Activated T-helper 9 cell treated with anti-CD3 and anti-CD28 coated beads, Interleukin-2, amount 50 U/mL, for 16 hours (primary cell): Measurements from ENCODE around the gene TRPM4.
"Not testable (repeated sequence)": the region's sequence is repeated elsewhere in the genome, so short reads cannot be mapped to it uniquely, and the experiment has no call there.

Source experiments
- DNase-seq: peaks from one replicate; pipeline ENCODE4 v3.0.0-alpha.2; 2020; ENCODE audit warnings: low read depth

The TRPM4 gene

GRCh38 chr19:49127225-49127624 is 30.4 kb upstream of the TRPM4 start:
- not testable (repeated sequence) for DNase-seq

GRCh38 chr19:49127674-49128544 is 29.7 kb upstream of the TRPM4 start:
- peak; percentile 91 for DNase-seq

DNA sequence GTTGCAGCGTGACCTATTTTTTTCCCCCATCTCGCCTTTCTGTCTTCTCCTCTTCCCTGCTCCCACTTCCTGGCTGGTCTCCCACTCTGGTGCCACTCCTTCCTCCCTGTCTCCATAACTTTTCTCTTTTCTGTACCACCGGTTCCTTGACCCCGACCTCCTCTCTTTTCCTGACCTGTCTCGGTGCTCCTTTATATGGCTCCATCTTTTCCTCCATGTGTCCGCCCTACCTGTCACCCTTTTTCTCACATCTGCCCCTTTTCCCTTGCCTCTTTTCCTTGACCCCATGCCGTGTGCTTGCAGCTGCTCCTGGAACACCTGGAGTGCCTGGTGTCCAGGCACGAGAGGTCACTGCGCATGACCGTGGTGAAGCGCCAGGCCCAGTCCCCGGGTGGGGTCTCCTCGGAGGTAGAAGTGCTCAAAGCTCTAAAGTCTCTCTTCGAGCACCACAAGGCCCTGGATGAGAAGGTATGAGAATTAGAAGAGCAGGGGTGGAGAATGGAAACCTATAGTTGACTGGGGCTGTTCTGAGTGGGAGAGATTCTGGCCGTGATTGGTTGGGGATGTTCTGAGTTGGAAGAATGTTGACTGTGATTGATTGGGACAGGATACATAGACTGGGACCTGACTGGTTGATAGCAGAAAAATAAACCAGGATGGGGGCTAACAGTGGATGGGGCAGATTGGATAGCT is 28.9 kb upstream of the TRPM4 start:
- DNase-seq, result no peak

GRCh38 chr19:49129238-49129583 is 28.4 kb upstream of the TRPM4 start:
- DNase-seq, result no peak

GRCh38 chr19:49130325-49130724 is 27.3 kb upstream of the TRPM4 start:
- no peak for DNase-seq

DNA sequence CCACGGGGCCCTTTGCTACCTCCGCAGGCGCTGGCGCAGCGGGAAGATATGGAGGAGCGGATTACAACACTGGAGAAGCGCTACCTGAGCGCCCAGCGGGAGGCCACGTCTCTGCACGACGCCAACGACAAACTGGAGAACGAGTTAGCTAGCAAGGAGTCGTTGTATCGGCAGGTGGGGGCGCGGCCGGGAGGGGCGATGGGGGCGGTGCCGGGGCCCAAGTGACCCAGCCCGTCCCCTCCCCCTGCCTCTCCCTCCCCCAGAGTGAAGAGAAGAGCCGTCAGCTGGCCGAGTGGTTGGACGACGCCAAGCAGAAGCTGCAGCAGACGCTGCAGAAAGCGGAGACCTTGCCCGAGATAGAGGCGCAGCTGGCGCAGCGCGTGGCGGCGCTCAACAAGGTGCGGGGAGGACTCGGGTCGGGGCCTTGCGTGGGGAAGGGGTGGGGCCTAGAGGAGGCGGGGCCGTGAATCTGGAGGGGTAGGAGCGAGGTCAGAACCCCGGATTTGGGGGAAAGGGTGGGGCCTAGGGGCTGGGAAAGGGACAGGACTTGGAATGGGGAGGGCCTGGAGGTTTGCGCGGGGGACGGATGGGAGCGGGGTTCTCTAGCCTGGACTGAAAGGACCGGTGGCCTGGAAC is 24.5 kb upstream of the TRPM4 start:
- no peak for DNase-seq

- DNase-seq, result peak; percentile 21
Observed at GRCh38 chr19:49133621-49134454, 23.8 kb upstream of the TRPM4 start.

GRCh38 chr19:49135686-49136085 is 21.9 kb upstream of the TRPM4 start:
- DNase-seq, result no peak

GRCh38 chr19:49136771-49137171 is 20.8 kb upstream of the TRPM4 start:
- DNase-seq, result no peak

- no peak for DNase-seq
Observed at GRCh38 chr19:49140951-49141350, 16.6 kb upstream of the TRPM4 start.

DNA sequence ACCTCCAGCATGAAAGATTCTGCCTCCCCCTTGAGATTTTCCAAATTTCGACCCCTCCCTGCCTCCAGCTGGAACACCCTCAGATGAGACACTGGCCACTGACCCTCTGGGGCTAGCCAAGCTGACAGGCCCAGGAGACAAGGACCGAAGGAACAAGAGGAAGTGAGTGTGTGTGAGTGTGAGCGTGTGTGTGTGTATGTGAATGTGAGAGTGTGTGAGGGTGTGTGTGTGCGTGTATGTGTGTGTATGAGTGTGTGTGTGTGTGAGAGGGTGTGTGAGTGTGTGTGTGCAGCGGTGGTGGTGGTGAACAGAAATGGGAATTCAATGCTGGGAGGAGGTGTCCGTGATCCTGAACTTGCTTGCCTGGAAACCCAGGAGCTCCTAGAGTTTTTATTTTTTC is 16.2 kb upstream of the TRPM4 start:
- DNase-seq, result no peak

DNA sequence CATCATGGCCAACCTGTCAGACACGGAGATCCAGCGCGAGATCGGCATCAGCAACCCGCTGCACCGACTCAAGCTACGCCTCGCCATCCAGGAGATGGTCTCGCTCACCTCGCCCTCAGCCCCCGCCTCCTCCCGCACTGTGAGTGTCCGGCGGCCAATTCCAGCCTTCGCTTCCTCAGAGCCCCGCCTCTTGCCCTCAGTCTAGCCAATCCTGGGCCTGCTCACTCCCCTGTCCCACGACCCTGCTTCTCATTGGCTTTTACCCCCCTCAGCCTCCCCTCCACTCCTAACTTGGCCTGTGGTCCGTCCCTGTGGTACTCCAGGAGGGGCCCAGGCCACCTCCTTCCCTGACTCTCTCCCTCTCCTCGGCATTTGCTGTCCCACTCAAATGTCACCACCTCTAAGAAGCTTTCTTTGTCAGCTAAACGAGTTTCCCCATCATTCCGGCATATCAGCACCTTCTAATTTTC is 14.7 kb upstream of the TRPM4 start:
- DNase-seq, result peak; percentile 44

DNA sequence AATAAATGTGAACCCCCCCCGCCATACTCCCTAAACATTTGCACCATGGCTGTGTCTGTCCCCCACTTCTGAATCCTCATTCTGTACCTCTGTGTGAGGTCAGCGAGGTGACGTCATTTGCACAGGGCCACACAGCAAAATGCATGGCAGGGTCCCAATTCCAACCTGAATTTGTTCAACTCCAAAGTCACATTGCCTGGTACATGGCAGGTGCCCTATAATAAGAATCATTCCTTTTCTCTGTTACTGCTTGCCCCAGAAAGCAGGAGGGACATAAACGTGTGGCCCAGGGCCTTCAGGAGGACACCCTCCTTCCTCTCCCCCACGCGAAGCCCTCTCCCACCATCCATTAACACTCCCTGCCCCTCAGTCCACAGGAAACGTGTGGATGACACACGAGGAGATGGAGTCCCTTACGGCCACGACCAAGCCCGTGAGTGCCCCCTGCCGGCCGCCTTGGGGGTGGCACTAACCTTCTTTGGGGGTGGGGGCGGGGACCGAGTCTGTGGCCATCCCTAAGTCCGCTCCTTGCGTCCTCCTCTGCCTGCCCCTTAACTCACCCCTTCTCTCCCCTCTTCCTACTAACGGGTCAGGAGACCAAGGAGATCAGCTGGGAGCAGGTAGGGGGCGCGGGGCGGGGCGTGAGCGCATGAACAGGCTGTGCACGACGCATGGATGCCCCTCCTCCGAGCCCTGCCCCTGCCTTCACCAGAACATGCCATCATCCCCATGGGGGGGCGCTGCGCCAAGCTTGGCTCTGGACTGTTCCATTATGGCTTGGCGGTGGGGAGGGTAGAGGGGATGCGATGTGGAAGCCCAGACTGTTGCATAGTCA is 11.8 kb upstream of the TRPM4 start:
- peak; percentile 72 for DNase-seq

DNA sequence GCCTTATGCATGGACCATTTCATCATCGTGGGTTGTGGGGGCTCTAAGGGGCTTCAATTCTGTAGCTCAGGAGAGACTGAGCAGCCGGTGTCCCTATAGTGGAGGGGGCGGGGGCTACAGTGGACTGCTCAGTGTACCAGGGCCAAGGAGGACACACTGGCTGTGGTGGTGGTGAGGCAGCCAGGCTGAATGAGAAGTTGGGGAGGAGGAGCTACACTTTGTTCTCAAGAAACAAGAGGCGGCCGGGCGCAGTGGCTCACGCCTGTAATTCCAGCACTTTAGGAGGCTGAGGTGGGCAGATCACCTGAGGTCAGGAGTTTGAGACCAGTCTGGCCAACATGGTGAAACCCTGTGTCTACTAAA is 11.2 kb upstream of the TRPM4 start:
- DNase-seq, result not testable (repeated sequence)

DNA sequence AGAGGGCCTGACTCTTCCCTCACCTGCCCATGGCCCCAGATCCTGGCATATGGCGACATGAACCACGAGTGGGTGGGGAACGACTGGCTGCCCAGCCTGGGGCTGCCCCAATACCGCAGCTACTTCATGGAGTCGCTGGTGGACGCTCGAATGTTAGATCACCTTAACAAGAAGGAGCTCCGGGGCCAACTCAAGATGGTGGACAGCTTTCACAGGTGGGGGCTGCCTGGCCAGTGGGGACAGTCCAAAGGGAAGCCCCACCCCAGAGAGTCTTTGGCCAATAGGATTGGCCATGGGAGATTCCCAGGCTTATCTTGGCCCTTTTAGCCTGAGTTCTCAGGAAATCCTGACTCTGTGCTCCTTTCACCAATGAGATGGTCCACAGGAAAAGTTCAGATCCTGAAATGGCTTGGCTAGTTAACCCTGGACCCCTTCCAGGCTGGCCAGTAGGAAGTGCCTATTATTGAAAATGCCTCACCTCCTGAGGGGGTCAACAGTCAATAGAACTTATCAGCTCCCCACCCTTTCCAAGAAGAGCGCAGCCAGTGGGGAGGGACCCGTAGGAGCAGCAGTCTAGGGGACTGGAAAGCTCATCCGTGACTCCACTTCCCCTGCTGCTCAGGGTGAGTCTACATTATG is 9.4 kb upstream of the TRPM4 start:
- no peak for DNase-seq

- peak; percentile 66 for DNase-seq
Observed at GRCh38 chr19:49148784-49149651, 8.6 kb upstream of the TRPM4 start.

- DNase-seq, result no peak
Observed at GRCh38 chr19:49149652-49150105, 7.9 kb upstream of the TRPM4 start.

DNA sequence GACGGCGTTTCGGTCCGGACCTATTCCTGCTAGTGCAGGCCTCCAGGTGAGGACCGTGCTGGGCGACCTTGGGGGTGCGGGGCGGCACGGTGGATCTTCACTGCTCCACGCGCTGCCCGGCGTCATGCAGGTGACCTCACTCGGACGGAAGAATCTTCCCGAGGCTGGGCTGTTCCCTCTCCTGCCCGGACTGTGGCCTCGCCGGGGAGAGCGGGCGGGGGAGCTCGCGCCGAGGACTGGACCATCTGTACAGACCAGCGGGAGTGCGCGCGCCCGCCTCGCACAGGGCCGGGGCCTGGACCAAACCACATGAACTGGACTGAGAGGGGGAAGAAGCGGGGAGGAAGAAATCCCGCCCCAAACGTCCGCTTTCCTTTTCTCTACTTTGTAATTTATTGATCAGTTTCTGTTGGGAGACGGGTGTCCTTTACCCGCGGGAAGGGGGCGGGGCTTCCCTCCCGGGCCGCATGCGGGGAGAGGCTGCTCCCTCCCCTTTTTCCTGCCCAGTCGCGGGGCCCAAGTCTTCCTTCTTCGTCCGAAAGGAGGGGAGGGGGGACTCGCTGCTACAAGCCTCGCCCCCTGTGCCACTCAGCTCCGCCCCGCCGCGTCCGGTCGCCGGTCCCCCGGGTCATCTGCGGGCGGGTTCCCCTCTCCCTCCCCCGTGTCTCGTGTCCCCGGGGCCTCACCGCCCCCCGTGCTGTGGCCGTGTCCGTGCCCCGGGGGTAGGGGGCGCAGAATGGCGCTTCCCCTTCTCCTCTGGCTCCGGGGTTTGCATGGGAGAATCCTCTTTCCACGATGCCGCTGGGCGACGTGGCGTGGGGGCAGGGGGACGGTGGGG is 7.3 kb upstream of the TRPM4 start:
- DNase-seq, result no peak

DNA sequence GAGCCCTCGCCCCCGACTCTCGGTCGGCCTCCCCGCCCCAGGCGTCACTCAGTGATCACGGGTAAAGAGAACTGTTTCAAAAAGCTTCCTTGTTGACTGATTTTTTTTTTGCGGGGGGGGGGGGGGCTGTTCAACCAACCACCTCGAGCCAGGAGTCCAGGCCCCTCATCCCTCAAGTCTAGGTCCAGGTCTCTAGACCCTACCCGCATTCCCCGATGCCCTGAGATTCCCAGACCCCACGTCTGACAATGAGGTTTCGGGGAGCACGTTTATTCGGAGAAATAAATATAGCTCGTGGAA is 6.7 kb upstream of the TRPM4 start:
- DNase-seq, result no peak
